Ammon's horn (tissue), 1 donor: Measurements from ENCODE around the gene TSPAN9.

Experiments
- DNase-seq: peaks from one replicate; pipeline ENCODE4 v3.0.0-alpha.2; 2016; ENCODE audit warnings: low spot score

TSPAN9 gene

GRCh38 chr12:3250576-3250975 lies 173.4 kb downstream of the TSPAN9 start:
- no peak for DNase-seq

DNA sequence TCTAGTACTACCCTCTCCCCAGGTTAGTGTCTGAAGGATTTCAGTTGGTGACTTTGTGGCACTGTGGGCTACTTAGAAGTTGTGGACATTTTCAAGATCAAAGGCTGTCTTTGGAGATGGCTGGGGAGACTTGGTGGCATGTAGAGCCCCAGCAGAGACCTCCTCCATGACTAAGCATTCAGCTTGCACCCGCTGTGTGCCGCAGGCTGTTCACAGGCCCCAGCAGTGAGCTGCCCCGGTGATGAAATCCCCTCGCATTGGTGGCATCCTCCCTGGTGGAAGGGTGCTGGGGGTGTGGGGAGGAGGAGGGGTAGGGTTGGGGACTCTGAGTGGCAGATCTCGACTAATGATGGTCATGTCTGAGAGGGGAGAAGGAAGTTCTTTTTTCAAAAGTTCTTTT lies 173.9 kb downstream of the TSPAN9 start:
- no peak for DNase-seq

DNA sequence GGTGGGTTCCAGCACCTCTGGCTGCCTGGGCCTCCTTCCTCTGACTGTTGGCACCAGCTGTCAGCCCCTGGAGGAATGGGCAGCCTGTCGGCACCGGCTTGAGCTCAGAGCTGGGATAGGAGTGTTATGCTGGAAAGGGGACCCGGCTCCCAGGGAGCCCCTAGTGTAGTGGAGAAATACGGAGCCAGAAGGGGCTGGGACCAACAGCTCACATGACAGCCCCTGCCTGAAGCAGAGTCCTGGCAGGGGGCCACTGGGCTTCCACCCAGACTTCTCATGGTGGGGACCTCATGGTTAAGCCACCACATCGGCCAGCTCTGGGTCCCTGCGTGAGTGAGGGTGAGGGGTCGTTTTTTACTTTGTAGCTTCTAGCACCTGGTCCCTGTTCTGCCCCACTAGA lies 174.5 kb downstream of the TSPAN9 start:
- no peak for DNase-seq

DNA sequence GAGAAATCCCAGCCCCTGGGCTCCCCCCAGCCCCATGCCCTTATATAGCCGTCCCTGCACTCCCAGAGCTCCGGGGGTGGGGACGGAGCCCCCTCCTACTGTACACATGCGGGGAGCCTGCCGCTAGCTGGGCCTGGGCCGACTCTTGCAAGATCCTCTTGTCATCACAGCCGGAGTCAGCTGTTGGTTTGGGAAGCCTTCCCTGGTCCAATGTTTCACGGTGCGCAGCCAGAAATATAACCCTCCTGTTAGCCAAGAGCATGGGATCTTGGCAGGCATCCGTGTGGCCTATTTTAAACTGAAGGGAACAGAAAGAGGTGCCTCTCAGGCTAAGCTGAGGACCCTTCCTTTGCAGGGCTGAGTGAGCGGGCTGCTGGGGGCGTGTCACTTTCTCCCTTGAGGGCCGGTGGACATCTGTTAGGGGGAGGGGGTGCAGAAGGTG lies 175.3 kb downstream of the TSPAN9 start:
- peak; percentile 83 for DNase-seq

DNA sequence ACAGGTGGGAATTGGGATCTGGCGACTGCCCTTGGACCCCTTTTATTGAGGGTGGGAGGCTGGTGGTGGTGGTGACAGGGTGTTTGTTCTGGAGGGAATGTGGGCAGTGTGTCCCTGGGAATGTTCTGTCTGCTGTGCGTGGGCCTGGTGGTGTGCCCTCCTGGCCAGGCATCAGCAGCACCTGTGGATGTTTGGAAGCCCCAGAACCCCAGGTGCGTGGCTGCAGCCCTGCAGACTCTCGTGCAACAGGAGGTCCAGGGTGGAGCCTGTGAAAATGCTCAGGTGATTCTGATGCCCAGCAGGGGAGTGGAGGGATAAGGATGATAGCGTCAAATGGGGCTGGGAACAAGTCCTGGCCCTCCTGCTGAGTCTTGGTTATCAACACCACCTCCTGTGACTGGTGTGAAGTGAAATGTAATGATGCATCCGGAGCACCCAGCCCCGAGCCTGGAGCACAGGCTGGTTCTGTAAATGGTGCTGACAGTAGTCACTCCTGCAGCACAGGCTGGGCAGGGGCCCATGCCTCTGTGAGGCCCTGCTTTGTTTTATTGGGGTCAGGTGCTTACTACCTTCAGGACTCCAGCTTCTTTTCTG lies 176.6 kb downstream of the TSPAN9 start:
- DNase-seq, result no peak

DNA sequence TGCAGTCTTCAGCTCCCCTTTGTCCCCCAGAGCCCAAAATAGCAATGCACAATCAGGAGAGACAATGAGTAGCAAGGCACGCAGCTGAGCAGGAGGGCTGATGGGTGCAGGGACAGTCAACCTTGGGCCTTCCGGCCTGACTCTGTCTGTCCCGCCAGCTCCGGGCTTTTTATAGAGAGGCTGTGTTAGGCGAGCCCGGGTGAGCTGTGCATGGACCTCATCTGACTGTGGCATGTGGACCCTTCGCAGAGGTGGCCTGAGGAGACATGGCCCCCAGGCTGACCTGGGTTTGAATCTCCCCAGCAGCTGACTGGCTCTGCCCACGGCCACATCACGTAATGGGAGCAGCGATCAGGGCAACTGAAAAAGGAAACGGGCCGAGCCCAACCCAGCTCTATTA lies 177.9 kb downstream of the TSPAN9 start:
- no peak for DNase-seq

- DNase-seq, result no peak
Measured at GRCh38 chr12:3256103-3256631, 179.0 kb downstream of the TSPAN9 start.

- no peak for DNase-seq
Measured at GRCh38 chr12:3257411-3257810, 180.2 kb downstream of the TSPAN9 start.

DNA sequence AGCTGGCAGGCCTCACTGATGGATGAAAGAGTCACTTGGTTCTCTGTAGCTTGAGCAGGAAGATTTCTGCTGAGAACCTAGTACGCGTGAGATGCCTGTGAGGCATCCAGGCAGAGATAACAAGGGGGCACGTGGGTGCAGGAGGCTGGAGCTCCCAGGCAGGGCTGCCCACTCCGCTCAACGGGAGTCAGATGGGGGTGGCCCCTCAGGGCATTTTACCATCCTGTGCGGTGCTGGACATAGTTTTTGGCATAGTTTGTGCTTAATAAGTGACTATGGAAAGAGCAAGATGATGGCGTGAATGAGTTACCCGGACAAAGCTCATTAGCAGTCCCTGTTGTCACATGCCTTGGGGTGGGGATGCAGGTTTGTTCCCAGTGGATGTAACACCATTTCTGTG lies 182.8 kb downstream of the TSPAN9 start:
- no peak for DNase-seq

DNA sequence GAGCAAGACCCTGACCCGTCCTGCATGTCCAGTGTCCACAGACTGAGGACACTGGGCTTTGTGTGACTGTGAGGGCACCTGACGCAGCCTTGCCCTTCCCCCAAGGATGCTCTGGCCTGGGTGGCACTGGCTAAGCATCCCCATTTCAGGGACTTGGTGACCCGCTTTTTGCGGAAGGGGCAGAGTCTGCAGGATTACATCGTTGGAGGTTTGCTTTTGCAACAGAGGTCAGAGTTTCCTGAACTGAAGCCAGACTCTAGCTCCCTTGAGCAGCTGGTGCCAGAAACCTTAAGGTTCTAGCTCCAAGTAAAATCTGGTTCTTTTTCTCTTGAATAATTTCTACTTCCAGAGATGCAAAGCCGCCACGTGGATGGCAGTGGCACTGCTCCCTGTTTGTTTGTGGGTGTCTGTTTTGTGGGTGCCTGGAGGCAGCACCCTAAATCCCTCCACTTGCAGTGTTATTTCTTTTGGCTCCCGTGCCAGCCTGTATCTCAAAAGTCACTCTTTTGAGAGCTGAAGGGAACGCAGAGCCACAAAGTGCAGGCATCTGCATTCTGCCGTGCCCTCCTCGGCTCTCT lies 184.7 kb downstream of the TSPAN9 start:
- DNase-seq, result peak; percentile 11

DNA sequence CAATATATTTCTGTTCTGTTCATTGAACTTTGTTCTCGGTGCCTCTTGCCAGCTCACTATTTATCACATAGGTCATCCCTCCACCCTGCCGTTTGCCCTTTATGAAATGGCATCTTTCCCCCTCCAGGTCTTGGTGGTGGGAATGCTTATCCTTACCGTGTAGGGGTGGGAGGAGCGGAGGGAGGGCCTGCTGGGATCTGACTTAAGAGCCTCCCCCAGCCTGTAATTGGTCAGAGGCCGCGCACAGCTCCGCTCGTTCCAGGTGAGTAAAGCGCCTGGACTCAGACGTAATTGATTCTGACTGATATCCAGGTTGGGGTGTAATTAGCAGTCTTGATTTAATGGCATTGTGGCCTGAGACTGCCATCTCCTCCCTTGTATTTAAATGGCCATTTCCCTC lies 185.3 kb downstream of the TSPAN9 start:
- DNase-seq, result no peak

DNA sequence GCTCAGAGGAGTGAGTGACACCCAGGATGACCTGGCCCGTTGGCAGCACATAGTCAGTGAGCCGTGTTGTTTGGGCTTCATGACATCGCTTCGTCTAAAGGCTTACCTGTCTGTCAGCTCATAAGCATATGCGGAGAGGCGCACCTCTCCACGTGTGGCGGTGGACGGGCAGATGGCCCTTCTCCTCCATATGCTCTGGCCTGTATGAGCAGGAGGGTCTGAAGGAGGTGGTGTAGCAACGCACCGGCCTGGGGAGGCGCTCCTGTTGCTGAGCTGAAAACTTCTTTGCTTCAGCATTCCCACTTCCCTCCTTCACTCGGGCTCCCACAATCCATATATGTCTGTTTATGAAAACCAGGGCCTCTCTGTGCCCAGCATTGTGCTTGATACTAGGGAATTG lies 186.1 kb downstream of the TSPAN9 start:
- DNase-seq, result no peak

- DNase-seq, result no peak
Measured at GRCh38 chr12:3263939-3264922, 187.1 kb downstream of the TSPAN9 start.

- no peak for DNase-seq
Measured at GRCh38 chr12:3265406-3265805, 188.2 kb downstream of the TSPAN9 start.

DNA sequence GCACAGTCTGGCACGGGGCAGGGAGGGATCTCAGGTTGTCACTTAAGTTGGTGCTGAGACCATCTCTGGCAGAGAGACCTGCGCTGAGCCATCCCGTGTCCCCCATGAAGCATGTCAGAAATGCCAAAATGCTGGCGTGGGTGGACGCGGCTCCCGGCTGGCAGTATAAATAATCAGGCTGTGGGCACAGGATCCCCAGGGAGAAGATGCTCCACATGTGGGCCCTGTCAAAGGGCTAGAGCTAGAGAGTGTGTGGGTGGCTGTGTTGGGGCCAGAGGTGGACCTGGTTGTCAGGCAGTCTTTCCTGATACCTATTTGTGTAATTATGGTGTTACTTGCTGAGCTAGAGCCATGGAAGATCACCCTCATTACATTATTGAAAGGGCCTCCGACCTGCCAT lies 189.5 kb downstream of the TSPAN9 start:
- DNase-seq, result no peak

DNA sequence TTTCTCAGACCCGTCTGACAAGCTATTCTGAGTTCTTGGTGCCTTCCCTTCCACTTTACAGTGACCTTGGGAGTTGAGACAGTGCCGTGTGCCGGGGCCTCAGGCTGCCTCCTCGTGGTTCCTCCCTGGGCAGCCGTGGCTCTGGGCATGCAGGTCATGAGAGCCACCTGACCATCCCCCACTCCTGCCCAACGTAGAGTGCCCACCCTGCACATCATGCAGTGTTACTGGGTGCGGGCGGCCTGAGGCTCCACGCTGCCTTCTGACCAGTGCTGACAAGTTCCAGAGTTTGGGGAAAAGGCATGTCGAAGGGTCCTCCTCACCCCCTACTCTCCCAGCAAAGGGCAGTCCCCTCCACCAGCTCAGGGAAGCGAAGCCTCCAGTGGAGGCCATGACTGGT lies 190.5 kb downstream of the TSPAN9 start:
- no peak for DNase-seq

DNA sequence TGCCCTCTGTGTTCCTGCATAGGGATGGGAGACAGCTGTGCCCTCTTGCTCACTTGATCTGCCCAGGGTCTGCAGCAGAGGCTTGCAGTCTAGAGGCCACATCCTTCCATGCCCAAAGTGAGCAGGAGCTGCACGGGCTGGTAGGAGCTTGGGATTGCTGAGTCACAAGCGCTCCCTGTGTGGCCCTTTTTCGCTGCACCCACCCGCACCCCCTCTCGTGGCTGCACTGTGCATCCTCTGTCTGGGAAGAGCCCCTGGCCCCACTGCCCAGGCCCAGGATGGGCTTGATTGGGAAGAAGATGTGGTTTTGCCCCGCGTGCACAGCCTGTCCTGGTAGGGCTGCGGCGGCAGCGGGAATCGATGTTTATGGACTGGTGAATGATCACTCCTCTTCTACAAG lies 192.4 kb downstream of the TSPAN9 start:
- no peak for DNase-seq

- DNase-seq, result no peak
Measured at GRCh38 chr12:3271146-3271545, 194.0 kb downstream of the TSPAN9 start.

DNA sequence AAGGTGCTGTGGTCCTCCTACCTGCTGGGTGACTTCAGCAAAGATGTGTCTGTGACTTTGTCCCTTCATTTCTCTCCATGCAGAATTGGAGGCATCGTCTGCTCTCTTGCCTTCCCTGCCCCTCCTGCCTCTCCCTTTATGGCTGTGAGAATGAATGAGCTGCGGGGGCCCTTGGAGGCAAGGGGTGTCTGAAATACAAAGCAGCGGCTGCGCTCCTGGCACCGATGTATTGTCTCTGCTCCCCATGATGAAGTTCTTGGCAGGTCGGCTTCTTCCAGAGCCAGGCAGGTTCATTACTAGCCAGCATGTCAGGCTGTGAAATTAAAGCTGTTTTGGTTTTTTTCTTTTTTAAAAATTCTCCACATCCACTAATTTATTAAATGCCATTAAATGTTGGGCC lies 194.5 kb downstream of the TSPAN9 start:
- DNase-seq, result no peak

DNA sequence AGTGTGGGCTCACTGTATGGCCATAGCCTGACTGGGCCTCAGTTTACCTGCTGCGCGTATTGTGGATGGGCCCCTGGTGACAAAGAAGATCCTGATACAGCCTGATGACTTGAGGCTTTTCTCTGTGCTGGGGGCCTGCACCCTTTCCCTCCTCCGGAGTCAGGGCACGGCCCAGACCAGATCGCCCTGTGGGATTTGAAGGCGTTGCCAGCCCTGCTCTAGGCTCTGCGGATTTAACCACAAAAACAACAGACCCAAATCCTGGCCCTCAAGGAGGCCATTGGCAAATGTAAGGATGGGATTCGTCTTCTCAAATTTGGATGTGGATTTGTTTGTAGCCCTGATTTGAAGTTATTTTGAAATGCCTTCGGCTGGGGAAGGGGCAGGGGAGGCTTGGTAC lies 195.8 kb downstream of the TSPAN9 start:
- DNase-seq, result no peak

DNA sequence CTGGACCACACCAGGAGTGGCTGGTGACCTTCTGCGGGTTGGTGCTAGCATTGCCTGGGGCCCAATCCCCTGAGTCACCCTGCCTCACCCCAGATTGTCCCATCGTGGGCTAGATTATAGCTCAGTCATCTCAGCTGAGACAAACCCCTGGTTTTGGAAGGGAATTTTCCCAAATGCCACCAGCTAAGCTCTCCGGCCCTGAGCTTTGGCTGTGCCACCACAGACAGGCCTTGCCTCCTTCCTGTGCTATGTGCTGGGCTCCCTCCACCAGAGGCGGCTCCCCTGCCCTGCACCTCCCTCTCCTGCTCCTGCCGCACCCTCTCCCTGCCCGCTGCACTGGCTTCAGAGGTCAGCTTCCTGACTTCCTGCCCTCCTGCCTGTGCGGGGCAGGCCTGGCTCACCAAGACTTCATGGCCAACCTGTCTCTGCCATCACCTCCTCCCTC lies 196.3 kb downstream of the TSPAN9 start:
- DNase-seq, result no peak

DNA sequence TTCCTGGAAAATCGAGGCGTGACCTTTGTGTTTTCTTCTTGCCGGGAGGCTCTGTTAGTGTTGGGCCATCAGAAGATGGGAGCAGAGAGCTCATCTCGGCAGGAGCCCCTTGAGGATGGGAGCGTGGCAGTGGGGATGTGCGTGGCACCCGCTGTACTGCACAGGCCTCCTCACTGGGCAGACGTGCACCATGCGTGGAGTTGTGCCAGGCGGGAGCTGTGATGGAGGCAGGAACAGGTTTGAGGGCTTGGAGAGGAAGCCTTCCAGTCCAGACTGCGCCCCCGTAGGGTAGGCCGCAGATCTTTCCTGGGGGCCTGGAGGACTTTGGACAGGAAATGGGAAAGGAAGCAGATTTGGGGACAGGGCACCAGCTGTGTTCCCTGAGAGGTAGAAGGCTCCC lies 197.5 kb downstream of the TSPAN9 start:
- no peak for DNase-seq
